Large intestine (tissue), 3 donors: ENCODE results near the gene TMEM174. TPM values are rescaled to one million over a fixed set of nuclear protein-coding genes. Genes with fewer than 3 reads are reported as not detected.

Experiments used
- DNase-seq, 2 donors: peaks; one replicate each; pipeline versions ENCODE4 v3.0.0 to v3.0.0-alpha.2; 2013
- H3K27ac ChIP-seq: one replicate; pipeline ENCODE4 v1.5.1; 2013; ENCODE audit warnings: low read length
- H3K27me3 ChIP-seq: 2 replicates; pipeline ENCODE4 v1.6.1; 2013; ENCODE audit warnings: low read length; ENCODE audit not compliant: control insufficient read depth, insufficient read depth
- H3K36me3 ChIP-seq: 2 replicates; pipeline ENCODE4 v1.6.1; 2013; ENCODE audit warnings: low read length; ENCODE audit not compliant: control insufficient read depth, insufficient read depth
- H3K4me1 ChIP-seq: one replicate; pipeline ENCODE4 v1.6.1; 2013; ENCODE audit warnings: low read length; ENCODE audit not compliant: control insufficient read depth, insufficient read depth
- H3K4me3 ChIP-seq: one replicate; pipeline ENCODE4 v1.5.1; 2013; ENCODE audit warnings: low read length
- H3K9me3 ChIP-seq: one replicate; pipeline ENCODE4 v1.6.1; 2013; ENCODE audit warnings: mild to moderate bottlenecking, low read depth, low read length, moderate library complexity; ENCODE audit not compliant: control insufficient read depth
- WGBS: methylation state at CpG from one replicate; pipeline ENCODE4 v1.1.5; 2013; ENCODE audit warnings: low lambda C conversion rate; ENCODE audit not compliant: insufficient coverage; 5-methylcytosine and 5-hydroxymethylcytosine counted together
- polyA plus RNA-seq: library from polyadenylated mRNA; unstranded; fragments of 120-200 nt; gene quantifications from one replicate; pipeline ENCODE4 v1.2.1, GENCODE V29; 2013

TMEM174 gene
- polyA plus RNA-seq, 1 donor, result not detected

- Histone ChIP-seq H3K4me1 (peaks cover 52% of the 10 kb centered on the region), H3K27me3 (no peaks in the 10 kb centered on the region), H3K9me3 (no peaks in the 10 kb centered on the region), H3K4me3 (no peak overlapping the region), H3K36me3 (no peaks in the 10 kb centered on the region), H3K27ac (no peak overlapping the region)
- no CpG with 5 or more reads among the region's 15 CpGs for WGBS
- no peak for DNase-seq
Observed at GRCh38 chr5:73136055-73136562, 36.9 kb upstream of the TMEM174 start.

- DNase-seq, result peak; percentile 58 to 79
- H3K4me3 ChIP-seq, result no peak overlapping the region
- H3K27ac ChIP-seq, result peak overlapping the region; percentile 55
- H3K4me1 ChIP-seq, result peaks cover 38% of the 10 kb centered on the region
- H3K36me3 ChIP-seq, result no peaks in the 10 kb centered on the region
- WGBS, result no CpG with 5 or more reads among the region's 10 CpGs
- H3K9me3 ChIP-seq, result no peaks in the 10 kb centered on the region
- no peaks in the 10 kb centered on the region for H3K27me3 ChIP-seq
Observed at GRCh38 chr5:73137563-73138530, 35.1 kb upstream of the TMEM174 start.

DNA sequence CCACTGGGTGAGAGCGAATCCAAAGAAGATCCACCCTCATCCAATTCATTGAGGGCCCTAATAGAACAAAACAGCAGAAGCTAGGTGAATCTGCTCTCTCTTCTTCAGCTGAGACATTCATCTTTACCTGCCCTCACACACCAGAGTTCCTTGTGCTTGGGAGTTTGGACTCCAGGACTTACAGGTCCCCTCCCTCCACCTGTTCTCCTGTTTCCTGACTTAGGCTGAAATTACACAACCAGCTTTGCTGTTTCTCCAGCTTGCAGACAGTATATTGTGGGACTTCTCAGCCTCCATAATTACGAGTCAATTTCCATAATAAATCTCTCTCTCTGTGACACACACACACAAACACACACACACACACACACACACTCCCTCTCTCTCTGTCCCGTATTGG is 33.5 kb upstream of the TMEM174 start:
- Histone ChIP-seq H3K36me3 (no peaks in the 10 kb centered on the region), H3K9me3 (no peaks in the 10 kb centered on the region), H3K4me1 (peaks cover 33% of the 10 kb centered on the region), H3K27ac (no peak overlapping the region), H3K4me3 (no peak overlapping the region), H3K27me3 (no peaks in the 10 kb centered on the region)
- WGBS, result no CpG with 5 or more reads among the region's 3 CpGs
- peak; percentile 77 to 87 for DNase-seq

GRCh38 chr5:73140801-73141200 is 32.2 kb upstream of the TMEM174 start:
- WGBS, result no CpG with 5 or more reads among the region's 1 CpG
- peaks cover 27% of the 10 kb centered on the region for H3K4me1 ChIP-seq
- H3K27me3 ChIP-seq, result no peaks in the 10 kb centered on the region
- no peaks in the 10 kb centered on the region for H3K36me3 ChIP-seq
- no peak overlapping the region for H3K27ac ChIP-seq
- no peak for DNase-seq
- no peaks in the 10 kb centered on the region for H3K9me3 ChIP-seq
- H3K4me3 ChIP-seq, result no peak overlapping the region

DNA sequence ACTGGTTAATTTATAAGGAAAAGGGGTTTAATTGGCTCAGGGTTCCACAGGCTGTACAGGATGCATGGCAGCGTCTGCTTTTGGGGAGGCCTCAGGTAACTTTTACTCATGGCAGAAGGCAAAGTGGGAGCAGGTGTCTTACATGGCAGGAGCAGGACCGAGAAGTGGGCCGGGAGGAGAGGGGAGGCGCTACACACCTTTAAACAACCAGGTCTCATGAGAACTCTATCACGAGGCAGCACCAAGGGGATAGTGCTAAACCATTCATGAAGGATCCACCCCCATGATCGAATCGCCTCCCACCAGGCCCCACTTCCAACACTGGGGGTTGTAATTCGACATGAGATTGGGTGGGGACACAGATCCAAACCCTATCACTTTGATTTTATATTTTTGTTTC is 31.0 kb upstream of the TMEM174 start:
- H3K9me3 ChIP-seq, result no peaks in the 10 kb centered on the region
- no peak for DNase-seq
- H3K4me3 ChIP-seq, result no peak overlapping the region
- H3K27me3 ChIP-seq, result no peaks in the 10 kb centered on the region
- no peak overlapping the region for H3K27ac ChIP-seq
- WGBS, result no CpG with 5 or more reads among the region's 8 CpGs
- no peaks in the 10 kb centered on the region for H3K36me3 ChIP-seq
- peaks cover 18% of the 10 kb centered on the region for H3K4me1 ChIP-seq

GRCh38 chr5:73143716-73144115 is 29.3 kb upstream of the TMEM174 start:
- Histone ChIP-seq H3K36me3 (no peaks in the 10 kb centered on the region), H3K4me3 (no peak overlapping the region), H3K27ac (no peak overlapping the region), H3K9me3 (no peaks in the 10 kb centered on the region), H3K27me3 (no peaks in the 10 kb centered on the region), H3K4me1 (peaks cover 5% of the 10 kb centered on the region)
- no peak for DNase-seq
- WGBS, result no CpG with 5 or more reads among the region's 6 CpGs

GRCh38 chr5:73149540-73149939 is 23.5 kb upstream of the TMEM174 start:
- Histone ChIP-seq H3K27ac (no peak overlapping the region), H3K9me3 (no peaks in the 10 kb centered on the region)

DNA sequence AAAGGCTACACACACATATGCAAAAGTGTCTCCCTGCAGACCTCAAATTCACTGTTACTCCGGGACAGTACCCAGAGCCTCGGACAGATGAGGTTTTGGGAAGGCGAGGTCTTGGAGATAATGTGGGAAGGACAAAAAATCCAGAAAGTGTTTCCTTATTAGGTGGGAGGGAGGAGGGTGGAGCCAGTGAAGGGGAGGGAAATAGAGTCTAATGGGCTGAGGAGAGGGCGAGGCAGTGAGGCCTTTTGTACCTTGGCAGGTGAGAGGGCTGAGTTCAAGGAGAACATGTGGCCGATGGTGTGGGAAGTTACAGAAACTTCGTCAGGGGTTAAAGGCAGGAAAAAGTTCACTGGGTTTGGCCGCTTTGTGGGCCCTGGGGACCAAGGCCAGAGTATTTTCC is 22.1 kb upstream of the TMEM174 start:
- peak in 1 of 2 donors; percentile 65 for DNase-seq
- H3K27ac ChIP-seq, result peak overlapping the region; percentile 6

More at GRCh38 chr5:73149540-73149939, 23.5 kb upstream of the TMEM174 start:
- Histone ChIP-seq H3K36me3 (no peaks in the 10 kb centered on the region), H3K4me1 (peaks cover 11% of the 10 kb centered on the region), H3K4me3 (no peak overlapping the region), H3K27me3 (no peaks in the 10 kb centered on the region)
- no peak for DNase-seq
- WGBS, result no CpG with 5 or more reads among the region's 3 CpGs

DNA sequence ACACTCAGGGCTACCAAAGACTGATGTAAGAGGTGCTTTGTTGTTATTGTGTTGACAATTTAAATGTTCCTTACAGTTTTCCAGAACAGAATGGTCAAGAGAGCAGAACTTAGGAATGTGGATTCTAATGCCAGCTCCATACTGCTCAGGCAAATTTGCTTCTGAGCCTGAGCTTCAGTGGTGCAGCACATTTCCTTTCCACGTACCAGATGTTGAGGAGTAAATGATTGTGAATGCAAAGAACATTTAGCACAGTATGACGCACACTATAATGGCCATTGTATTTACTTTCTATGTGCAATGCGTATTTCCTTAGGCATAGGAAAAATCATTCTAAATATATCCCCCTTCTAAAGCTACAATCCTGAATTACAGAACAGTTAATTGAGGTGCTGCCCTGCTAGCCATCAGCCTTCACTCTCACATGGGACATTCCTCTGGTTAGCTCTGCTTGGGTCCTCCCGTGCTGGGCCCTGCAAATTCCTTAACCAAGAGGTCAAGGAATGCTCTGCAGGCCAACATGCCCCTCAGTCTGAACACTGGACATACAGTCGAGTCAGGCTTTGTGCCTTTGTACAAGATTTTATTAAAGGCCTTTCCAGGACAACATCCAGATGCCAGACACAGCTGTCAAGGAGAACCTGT is 21.1 kb upstream of the TMEM174 start:
- 83% methylated on average over 1 of the region's 5 CpGs for WGBS
- Histone ChIP-seq H3K4me3 (no peak overlapping the region), H3K36me3 (no peaks in the 10 kb centered on the region), H3K4me1 (peaks cover 11% of the 10 kb centered on the region), H3K27me3 (no peaks in the 10 kb centered on the region), H3K27ac (no peak overlapping the region), H3K9me3 (no peaks in the 10 kb centered on the region)
- DNase-seq, result no peak

More for the DNA sequence above, 22.1 kb upstream of the TMEM174 start:
- Histone ChIP-seq H3K9me3 (no peaks in the 10 kb centered on the region), H3K27me3 (no peaks in the 10 kb centered on the region), H3K36me3 (no peaks in the 10 kb centered on the region), H3K4me3 (no peak overlapping the region), H3K4me1 (peaks cover 11% of the 10 kb centered on the region)
- WGBS, result 50% methylated on average over 2 of the region's 7 CpGs
